ENCODE results near the gene MYL6B.

Gene MYL6B

GRCh38 chr12:56169229-56169759, 16.9 kb downstream of the MYL6B start:
- no peak for DNase-seq (ENCODE audit: low spot score)
- in situ Hi-C loops (cut with MboI; ENCODE audit: low sequenced_read_pairs, unreplicated experiment), result no loop called here
- TF ChIP-seq CTCF (IDR thresholded peaks at IDR 0.05; ENCODE audit: borderline replicate concordance, control extremely low read depth, extremely low read depth, insufficient read depth, missing control alignments), result no peak

GRCh38 chr12:56172839-56173238, 20.5 kb downstream of the MYL6B start:
- in situ Hi-C loops (cut with MboI; ENCODE audit: low sequenced_read_pairs, unreplicated experiment), result no loop called here
- DNase-seq (ENCODE audit: low spot score), result no peak
- no peak for TF ChIP-seq CTCF (IDR thresholded peaks at IDR 0.05; ENCODE audit: borderline replicate concordance, control extremely low read depth, extremely low read depth, insufficient read depth, missing control alignments)

GRCh38 chr12:56178347-56178746, 26.0 kb downstream of the MYL6B start:
- in situ Hi-C loops (cut with MboI; ENCODE audit: low sequenced_read_pairs, unreplicated experiment), result no loop called here
- DNase-seq (ENCODE audit: low spot score), result no peak
- TF ChIP-seq CTCF (IDR thresholded peaks at IDR 0.05; ENCODE audit: borderline replicate concordance, control extremely low read depth, extremely low read depth, insufficient read depth, missing control alignments), result no peak

GRCh38 chr12:56186957-56187356, 34.6 kb downstream of the MYL6B start:
- DNase-seq (ENCODE audit: low spot score), result no peak
- no peak for TF ChIP-seq CTCF (IDR thresholded peaks at IDR 0.05; ENCODE audit: borderline replicate concordance, control extremely low read depth, extremely low read depth, insufficient read depth, missing control alignments)
- in situ Hi-C loops (cut with MboI; ENCODE audit: low sequenced_read_pairs, unreplicated experiment), result no loop called here

- no peak for TF ChIP-seq CTCF (IDR thresholded peaks at IDR 0.05; ENCODE audit: borderline replicate concordance, control extremely low read depth, extremely low read depth, insufficient read depth, missing control alignments)
- in situ Hi-C loops (cut with MboI; ENCODE audit: low sequenced_read_pairs, unreplicated experiment), result no loop called here
- DNase-seq (ENCODE audit: low spot score), result no peak
Observed at GRCh38 chr12:56188131-56188777, 35.9 kb downstream of the MYL6B start.

- in situ Hi-C loops (cut with MboI; ENCODE audit: low sequenced_read_pairs, unreplicated experiment), result no loop called here
- no peak for DNase-seq (ENCODE audit: low spot score)
- TF ChIP-seq CTCF (IDR thresholded peaks at IDR 0.05; ENCODE audit: borderline replicate concordance, control extremely low read depth, extremely low read depth, insufficient read depth, missing control alignments), result no peak
Observed at GRCh38 chr12:56188778-56189098, 36.4 kb downstream of the MYL6B start.

All from GM13976 (cell line).